ENCODE results near the gene MINK1.
"Not testable (repeated sequence)": the region's sequence is repeated elsewhere in the genome, so short reads cannot be mapped to it uniquely, and the experiment has no call there.

MINK1 gene

DNA sequence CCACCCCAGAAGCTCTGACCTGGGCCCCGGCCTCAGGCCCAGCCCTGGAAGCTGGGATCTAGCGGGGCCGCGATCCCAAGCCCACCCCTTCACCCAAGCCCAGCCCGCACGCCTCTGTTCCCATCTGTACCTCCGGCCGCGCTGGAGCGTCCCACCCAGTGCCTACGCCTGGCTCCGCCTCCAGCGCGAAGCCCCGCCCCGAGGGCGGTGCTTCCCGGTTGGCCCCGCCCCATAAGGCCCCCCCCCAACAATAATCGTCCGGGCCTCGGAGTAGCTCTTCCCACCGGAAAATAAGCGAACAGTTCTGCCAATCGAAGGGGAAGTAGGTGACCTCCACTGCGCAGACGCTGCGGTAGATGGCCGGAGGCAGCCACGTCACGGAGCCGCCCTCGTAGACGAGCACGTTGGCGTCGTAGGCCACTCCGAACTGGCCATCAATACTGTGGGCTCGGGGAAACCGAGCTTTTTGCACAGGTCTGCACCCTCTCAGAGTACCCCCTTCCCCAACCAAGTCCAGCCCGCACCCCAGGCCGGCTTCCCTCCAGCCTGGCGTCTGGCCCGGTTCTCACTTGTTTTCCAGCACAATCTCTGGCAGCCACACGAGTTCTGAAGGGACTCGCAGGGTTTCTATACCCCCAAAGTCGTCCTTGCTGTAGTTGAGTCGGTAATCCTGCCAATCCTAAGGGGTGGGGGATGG, 68.7 kb downstream of the MINK1 start:
- no peak for DNase-seq

DNA sequence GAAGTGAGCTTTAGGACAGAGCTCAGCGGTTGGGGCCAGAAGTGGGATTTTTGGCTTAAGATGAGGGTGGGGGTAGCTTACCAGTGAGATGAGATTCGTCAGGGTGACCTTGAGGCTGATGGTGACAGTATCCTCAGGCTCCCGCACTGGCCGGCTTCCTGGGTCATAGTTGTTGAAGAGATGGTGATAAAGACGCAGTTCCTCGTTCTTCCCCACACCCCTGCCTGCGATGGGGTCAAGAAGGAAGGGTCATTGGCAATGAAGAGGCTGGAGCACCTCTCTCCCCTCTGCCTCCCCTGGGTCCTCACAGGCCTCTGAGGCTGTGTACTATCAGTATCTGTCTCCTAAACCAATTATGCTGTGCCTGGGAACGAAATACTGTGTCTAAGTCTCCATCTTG, 69.4 kb downstream of the MINK1 start:
- DNase-seq = no peak

DNA sequence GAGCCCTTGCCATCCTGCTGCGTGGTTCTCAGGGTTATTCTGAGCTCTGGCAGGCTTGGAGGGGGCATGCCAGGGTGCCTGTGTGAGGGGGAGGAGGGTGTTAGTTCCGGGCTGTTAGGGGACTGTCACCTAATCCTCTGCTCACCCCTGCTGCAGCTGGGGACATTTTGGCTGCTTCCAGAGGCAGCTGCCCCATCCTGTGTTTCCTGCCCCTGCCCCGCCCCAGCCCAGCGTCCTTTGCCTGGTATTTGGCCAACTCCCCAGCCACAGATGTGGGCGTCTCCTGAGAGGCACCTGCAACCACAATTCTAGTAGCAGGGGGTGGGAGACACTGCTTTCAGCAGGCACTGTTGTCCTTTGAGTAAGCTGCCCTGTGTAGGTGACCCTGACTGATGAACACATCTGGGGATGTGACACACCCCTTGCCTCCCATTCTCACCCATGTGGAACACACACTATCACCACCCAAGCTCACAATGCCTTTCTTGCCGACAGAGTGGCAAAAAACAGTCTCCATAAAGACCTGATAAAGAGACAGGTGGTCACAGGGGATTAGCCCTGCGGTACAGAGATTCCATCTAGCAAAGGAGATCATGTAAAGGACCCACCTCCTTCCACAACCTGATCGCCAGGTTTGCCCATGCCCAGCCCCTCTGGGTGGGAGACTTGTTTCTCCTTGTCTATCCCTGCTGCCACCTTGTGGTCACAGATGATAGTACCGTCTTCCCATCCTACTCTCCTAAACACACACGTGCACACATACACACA, 70.1 kb downstream of the MINK1 start, which contains the start of gene CHRNE:
CHRNE (minus strand) TSS at position 48 of the 768 bp plus-strand sequence; CDS start at position 13, 35 bp downstream.
- DNase-seq = peak; percentile 46

DNA sequence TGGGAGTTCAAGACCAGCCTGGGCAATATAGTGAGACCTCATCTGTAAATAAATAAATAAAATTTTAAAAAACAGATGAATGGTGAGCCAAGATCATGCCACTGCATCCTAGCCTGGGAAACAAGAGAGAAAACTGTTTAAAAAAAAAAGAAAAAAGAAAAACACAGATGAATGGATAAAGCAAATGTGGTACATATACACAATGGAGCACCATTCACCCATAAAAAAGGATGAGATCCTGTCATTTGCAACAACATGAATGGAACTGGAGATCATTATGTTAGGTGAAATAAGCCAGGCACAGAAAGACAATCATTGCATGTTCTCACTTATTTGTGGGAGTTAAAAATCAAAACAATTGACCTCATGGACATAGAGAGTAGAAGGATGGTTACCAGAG, 73.5 kb downstream of the MINK1 start:
- DNase-seq = not testable (repeated sequence)

DNA sequence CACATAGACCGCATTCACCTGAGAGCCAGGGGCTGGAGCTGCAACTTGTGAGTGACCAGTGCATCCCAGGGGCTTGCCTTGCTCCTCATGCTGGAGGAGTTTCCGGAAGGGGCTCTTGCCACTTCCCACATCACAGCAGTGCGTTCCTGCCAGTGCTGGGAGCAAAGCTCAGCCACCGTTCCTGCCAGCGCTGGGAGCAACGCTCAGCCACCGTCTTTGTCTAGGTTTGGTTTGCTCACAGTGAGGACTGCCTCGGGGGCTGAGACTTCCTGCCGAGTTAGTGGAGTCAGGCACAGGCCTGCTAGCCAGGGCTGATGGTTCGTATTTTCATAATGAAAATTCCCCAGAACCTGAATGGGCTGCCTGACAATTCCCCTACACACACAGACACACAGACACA, 75.2 kb downstream of the MINK1 start:
- DNase-seq = no peak

DNA sequence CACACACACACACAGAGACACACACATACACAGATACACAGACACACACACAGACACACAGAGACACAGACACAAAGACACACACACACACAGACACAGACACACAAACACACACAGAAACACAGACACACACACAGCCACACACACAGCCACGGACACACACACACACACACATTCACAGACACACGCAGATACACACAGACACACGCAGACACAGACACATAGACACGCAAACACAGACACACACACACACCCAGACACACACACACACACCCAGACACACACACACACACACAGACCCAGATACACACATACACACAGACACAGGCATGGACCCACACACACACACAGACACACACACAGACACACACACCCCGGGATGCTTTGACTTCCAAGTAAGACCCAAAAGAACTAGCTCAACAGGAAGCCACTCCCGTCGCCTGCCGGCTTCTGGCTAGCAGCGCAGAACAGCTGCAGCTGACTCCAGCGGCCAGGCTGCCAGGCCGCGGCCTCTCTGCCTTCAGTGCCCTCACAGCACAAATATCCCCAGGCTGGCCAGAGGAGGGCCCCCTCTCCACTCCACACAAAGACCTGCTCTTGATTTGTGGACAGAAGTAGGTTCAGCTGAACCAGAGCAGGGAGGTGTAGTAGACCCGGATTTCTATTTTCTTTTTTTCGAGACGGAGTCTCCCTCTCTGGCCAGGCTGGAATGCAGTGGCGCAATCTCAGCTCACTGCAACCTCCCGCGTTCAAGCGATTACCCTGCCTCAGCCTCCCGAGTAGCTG, 75.8 kb downstream of the MINK1 start:
- DNase-seq = peak; percentile 54

DNA sequence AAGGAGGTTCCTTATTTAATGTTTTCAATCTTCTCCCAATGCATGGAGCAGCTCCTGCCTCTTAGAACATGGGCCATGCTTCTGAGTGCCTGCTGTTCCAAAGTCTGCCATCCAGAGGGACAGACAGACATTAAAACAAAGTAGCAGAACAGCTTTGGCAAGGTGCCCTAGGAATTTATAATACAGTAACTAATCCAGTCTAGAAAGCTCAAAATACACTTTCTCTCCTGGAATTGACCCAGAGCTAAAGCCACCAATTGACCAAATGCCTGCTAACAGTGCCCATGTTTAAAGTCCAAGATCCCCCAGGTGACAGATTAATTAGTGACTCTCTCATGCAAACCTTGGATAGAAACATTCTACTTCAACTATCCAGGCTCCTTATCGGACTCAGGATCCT, 80.9 kb downstream of the MINK1 start:
- DNase-seq = no peak

DNA sequence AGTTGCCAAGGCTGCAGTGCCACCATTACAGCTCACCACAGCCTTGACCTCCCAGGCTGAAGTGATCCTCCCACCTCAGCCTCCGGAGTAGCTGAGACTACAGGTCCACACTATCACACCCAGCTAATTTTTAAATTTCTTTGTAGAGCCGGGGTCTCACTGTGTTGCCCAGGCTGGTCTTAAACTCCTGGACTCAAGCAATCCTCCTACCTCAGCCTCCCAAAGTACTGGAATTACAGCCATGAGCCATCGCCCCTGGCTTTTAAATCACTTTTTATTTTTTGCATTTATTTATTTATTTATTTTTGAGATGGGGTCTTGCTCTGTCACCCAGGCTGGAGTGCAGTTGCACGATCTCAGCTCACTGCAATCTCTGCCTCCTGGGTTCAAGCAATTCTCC, 81.4 kb downstream of the MINK1 start:
- not testable (repeated sequence) for DNase-seq

DNA sequence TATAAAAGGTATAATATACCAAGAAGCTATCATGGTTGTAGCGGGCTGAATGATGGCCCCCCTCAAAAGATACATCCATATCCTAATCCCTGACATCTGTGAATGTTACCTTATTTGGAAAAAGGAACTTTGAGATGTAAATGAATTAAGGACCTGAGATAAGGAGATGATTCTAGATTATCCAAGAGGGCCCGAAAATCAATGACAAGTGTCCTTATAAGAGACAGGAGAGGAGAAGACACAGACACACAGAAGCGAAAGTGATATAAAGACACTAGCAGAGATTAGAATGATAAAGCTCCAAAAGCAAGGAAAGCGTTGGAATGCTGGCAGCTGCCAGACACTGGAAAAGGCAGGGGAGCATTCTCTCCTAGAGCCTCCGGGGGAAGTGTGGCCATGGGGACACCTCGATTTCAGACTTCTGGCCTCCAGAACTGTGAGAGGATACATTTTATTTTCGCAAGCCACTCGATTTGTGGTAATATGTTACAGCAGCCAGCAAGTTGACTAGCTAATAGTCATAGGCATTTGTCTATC, 86.4 kb downstream of the MINK1 start:
- no peak for DNase-seq

DNA sequence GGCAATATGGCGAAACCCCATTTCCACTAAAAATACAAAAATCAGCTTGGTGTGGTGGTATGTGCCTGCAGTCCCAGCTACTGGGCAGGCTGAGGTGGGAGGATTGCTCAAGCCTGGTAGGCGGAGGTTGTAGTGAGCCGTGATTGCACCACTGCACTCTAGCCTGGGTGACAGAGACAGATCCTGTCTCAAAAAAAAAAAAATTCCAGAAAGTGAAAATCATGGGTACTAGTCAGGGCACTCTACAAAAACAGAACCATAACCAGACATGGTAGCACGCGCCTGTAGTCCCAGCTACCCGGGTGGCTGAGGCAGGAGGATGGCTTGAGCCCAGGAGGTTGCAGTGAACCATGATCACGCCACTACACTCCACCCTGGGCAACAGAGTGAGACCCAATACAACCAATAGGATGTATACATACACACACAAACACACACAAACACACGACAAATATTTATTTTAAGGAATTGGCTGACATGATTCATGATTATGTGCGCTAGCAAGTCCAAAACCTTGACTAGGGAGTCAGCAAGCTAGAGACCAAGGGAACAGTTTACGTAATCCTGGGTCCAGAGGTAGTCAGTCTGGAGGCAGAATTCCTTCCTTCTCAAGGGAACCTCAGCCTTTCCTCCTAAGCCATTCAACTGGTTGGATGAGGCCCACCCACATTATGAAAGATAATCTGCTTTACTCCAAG, 87.4 kb downstream of the MINK1 start:
- no peak for DNase-seq

DNA sequence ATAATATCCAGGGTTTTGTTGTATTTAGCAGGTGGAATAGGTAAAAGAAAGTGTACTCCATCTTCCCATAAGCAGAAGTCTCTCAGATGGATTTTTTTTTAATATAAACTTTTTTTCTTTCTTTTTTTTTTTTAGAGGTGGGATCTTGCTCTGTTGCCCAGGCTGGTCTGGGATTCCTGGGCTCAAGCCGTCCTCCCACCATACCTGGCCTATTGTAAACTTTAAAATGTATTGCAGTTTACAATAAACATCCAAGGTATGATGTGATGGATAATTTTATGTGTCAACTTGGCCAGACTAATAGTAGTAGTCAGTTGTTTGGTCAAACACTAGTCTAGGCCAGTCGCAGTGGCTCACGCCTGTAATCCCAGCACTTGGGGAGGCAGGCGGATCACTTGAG, 88.2 kb downstream of the MINK1 start:
- no peak for DNase-seq

DNA sequence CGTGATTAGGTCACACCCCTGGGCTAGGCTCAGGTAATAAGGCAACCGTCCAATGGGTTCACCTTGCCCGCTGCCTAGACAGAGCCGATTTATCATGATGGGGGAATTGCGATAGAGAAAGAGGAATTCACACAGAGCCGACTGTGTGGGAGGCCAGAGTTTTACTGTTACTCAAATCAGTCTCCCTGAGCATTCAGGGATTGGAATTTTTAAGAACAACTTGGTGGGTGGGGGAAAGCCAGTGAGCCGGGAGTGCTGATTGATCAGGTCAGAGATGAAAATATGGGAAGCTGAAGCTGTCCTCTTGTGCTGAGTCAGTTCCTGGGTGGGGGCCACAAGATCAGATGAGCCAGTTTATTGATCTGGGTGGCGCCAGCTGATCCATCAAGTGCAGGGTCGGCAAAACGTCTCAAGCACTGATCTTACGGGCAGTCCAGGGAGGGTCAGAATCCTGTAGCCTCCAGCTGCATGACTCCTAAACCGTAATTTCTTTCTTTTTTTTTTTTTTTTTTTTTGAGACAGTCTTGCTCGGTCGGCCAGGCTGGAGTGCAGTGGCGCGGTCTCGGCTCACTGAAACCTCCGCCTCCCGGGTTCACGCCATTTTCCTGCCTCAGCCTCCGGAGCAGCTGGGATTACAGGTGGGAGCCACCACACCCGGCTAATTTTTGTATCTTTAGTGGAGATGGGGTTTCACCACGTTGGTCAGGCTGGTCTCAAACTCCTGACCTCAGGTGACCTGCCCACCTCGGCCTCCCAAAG, 93.6 kb downstream of the MINK1 start:
- DNase-seq = not testable (repeated sequence)

DNA sequence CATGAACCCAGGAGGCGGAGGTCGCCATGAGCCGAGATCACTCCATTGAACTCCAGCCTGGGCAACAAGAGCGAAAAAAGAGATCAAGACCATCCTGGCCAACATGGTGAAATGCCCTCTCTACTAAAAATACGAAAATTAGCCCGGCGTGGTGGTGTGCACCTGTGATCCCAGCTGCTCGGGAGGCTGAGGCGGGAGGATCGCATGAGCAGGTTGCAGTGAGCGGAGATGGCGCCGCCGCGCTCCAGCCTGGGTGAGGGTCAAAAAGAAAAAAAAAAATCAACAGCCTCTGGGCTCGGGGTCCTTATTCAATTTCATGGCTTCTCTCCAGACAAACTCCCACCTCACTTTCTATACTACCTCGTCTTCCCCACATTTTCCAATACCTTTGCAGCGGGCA, 95.7 kb downstream of the MINK1 start:
- DNase-seq = no peak

DNA sequence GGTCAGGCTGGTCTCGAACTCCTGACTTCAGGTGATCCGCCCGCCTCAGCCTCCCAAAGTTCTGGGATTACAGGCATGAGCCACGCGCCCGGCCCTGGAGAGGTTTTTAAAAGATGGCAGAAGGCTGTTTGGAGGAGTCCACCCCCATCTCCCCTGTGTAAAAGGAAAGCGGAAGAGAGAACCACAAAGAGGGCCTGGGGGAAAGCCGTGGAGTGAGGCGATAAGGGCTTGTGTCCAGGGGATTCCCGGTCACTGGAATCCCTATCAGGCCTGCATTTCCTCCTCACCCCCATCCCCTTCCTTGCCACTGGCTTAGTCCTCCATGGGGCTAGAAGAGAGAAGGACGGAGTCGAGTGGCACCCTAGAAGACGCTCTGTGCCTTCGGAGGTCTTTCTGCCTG, 98.8 kb downstream of the MINK1 start, which contains the start of gene GP1BA:
GP1BA (plus strand) TSS at position 315 of the 400 bp plus-strand sequence. CDS start 328 bp downstream, outside the sequence.
- no peak for DNase-seq

DNA sequence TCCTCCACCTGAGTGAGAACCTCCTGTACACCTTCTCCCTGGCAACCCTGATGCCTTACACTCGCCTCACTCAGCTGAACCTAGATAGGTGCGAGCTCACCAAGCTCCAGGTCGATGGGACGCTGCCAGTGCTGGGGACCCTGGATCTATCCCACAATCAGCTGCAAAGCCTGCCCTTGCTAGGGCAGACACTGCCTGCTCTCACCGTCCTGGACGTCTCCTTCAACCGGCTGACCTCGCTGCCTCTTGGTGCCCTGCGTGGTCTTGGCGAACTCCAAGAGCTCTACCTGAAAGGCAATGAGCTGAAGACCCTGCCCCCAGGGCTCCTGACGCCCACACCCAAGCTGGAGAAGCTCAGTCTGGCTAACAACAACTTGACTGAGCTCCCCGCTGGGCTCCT, 99.6 kb downstream of the MINK1 start:
- DNase-seq = no peak

DNA sequence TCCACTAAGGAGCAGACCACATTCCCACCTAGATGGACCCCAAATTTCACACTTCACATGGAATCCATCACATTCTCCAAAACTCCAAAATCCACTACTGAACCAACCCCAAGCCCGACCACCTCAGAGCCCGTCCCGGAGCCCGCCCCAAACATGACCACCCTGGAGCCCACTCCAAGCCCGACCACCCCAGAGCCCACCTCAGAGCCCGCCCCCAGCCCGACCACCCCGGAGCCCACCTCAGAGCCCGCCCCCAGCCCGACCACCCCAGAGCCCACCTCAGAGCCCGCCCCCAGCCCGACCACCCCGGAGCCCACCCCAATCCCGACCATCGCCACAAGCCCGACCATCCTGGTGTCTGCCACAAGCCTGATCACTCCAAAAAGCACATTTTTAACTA, 100.5 kb downstream of the MINK1 start:
- DNase-seq = no peak

DNA sequence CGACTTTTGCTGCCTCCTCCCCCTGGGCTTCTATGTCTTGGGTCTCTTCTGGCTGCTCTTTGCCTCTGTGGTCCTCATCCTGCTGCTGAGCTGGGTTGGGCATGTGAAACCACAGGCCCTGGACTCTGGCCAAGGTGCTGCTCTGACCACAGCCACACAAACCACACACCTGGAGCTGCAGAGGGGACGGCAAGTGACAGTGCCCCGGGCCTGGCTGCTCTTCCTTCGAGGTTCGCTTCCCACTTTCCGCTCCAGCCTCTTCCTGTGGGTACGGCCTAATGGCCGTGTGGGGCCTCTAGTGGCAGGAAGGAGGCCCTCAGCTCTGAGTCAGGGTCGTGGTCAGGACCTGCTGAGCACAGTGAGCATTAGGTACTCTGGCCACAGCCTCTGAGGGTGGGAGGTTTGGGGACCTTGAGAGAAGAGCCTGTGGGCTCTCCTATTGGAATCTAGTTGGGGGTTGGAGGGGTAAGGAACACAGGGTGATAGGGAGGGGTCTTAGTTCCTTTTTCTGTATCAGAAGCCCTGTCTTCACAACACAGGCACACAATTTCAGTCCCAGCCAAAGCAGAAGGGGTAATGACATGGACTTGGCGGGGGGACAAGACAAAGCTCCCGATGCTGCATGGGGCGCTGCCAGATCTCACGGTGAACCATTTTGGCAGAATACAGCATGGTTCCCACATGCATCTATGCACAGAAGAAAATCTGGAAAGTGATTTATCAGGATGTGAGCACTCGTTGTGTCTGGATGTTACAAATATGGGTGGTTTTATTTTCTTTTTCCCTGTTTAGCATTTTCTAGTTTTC, 101.2 kb downstream of the MINK1 start:
- DNase-seq = no peak

DNA sequence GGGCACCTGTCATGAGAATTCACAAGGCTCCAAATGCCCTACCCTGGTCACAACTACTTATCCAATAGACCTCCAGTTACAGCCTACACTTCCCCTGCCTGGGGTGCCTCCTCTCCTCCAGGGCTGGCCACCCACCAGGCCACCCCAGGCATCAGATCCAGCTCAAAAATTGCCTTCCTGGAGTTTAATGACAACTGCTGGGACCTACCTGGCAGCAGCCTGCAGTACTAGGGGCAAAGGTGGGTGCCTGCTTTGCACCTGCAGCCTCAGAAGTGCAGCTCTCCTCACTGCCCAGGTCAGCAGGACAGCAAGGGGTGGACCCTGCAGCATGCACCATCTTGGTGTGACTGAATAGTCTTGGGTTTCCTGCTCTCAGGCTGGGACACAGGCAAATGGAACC, 102.5 kb downstream of the MINK1 start:
- no peak for DNase-seq

DNA sequence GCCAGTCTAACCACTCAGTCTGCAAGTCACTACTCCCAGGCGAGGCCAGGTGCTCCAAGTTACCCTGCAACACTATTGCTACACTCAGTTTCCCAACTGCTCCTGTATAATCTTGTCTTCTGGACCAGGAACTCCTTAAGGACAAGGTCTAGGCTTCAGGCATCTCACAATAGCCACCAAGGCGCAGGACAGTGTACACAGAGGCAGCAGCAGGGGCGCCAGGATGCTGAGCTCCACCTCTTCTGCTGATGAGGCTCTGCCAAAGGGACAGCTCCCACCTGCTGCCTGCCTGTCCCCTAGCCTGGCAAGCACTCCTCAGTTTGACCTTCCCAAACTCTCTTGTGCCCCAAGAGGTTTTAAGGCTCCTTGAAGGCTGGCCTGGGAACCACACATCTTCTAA, 103.3 kb downstream of the MINK1 start:
- DNase-seq = no peak

DNA sequence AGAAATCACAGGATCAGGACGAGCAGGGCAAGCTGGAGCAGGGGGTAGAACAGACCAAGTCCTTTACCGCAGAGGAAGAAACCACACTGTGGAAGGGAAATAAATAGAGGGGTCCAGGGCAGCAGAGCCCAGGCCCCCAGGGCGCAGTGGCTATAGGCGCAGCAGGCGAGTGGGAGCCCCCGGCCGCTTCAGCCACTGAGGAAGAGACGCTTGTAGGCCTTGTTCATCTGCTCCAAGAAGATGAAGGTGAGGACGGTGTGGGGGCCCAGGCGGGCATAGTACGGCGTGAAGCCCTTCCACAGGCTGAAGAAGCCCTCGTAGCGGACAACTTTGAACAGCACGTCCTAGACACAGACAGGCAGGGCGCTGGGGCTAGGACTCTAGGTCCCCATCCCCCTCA, 104.4 kb downstream of the MINK1 start:
- no peak for DNase-seq

DNA sequence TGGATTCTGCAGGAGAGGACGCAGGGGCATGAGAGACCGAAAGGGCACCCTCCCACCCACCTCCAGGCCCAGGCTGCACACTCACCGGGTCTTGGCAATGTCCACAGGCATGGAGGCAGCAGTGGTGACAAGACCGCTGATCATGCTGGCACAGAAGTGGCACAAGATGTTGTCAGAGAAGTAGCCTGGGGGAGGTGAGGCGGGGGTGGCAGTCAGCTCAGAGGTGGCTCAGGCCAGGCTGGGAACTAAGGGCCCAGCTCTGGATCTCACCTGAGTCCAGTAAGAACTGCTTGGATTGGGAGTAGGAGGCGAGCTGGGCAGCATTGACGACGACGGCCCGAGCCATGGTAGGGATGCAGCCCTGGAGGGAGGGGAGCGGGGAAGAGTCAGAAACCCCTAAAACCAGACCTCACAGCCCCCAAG, 104.9 kb downstream of the MINK1 start:
- DNase-seq = no peak
